Mesenteric fat pad (tissue), 1 donor: ENCODE results near the gene GOLGA6L2. TPM values are rescaled to one million over a fixed set of nuclear protein-coding genes. Genes with fewer than 3 reads are reported as not detected.
"Not testable (repeated sequence)": the region's sequence is repeated elsewhere in the genome, so short reads cannot be mapped to it uniquely, and the experiment has no call there.

Experiments
- DNase-seq: peaks from one replicate; pipeline ENCODE4 v3.0.0-alpha.2; 2020; ENCODE audit warnings: low spot score
- long read RNA-seq: library from polyadenylated mRNA; unstranded; transcript quantifications from one replicate; pipeline ENCODE4 v2.0.0, GENCODE V29; 2020
- total RNA-seq: library from RNA; stranded (reverse); fragmentation: NEBNext Ultra II Directional; extraction: Animal tissue kit (Norgen Biotek cat#: 25700); gene quantifications from one replicate; pipeline ENCODE4 v1.2.1, GENCODE V29; 2021
- donor health status: DM: yes; HTN: yes; CAD: no.

GOLGA6L2 gene
- total RNA-seq = not detected
- long read RNA-seq = 0 reads

- DNase-seq = no peak
Observed at GRCh38 chr15:23447107-23447500, at the start of gene GOLGA6L2. Gene GOLGA6L2 (minus strand): TSS chr15:23447243. CDS start chr15:23447181, 62 bp downstream.

GRCh38 chr15:23484870-23485269 is 37.8 kb upstream of the GOLGA6L2 start:
- no peak for DNase-seq

GRCh38 chr15:23483821-23484299 is 36.8 kb upstream of the GOLGA6L2 start:
- DNase-seq = no peak

GRCh38 chr15:23482764-23483489 is 35.9 kb upstream of the GOLGA6L2 start:
- no peak for DNase-seq

- DNase-seq = no peak
Observed at GRCh38 chr15:23482228-23482627, 35.2 kb upstream of the GOLGA6L2 start.

GRCh38 chr15:23477920-23478319 is 30.9 kb upstream of the GOLGA6L2 start:
- DNase-seq = no peak

- no peak for DNase-seq
Observed at GRCh38 chr15:23472678-23473077, 25.6 kb upstream of the GOLGA6L2 start.

- no peak for DNase-seq
Observed at GRCh38 chr15:23472033-23472432, 25.0 kb upstream of the GOLGA6L2 start.

GRCh38 chr15:23467110-23467600 is 20.1 kb upstream of the GOLGA6L2 start:
- no peak for DNase-seq

GRCh38 chr15:23457890-23458289 is 10.8 kb upstream of the GOLGA6L2 start:
- DNase-seq = no peak

- no peak for DNase-seq
Observed at GRCh38 chr15:23446215-23447106, 582 bp downstream of the GOLGA6L2 start.

GRCh38 chr15:23444269-23444668 is 2.8 kb downstream of the GOLGA6L2 start:
- DNase-seq = no peak

GRCh38 chr15:23441204-23441603 is 5.8 kb downstream of the GOLGA6L2 start:
- DNase-seq = no peak

GRCh38 chr15:23440596-23440995 is 6.4 kb downstream of the GOLGA6L2 start:
- DNase-seq = no peak

- DNase-seq = no peak
Observed at GRCh38 chr15:23439513-23439912, 7.5 kb downstream of the GOLGA6L2 start.

GRCh38 chr15:23438816-23439466 is 8.1 kb downstream of the GOLGA6L2 start:
- no peak for DNase-seq

- DNase-seq = no peak
Observed at GRCh38 chr15:23437673-23438072, 9.4 kb downstream of the GOLGA6L2 start.

- no peak for DNase-seq
Observed at GRCh38 chr15:23437146-23437545, 9.9 kb downstream of the GOLGA6L2 start.

- DNase-seq = no peak
Observed at GRCh38 chr15:23436421-23436820, 10.6 kb downstream of the GOLGA6L2 start.

GRCh38 chr15:23434699-23435098 is 12.3 kb downstream of the GOLGA6L2 start:
- not testable (repeated sequence) for DNase-seq

- not testable (repeated sequence) for DNase-seq
Observed at GRCh38 chr15:23425327-23425726, 21.7 kb downstream of the GOLGA6L2 start.
